H9 (cell line): Measurements from ENCODE around the gene EPHA2. TPM values are rescaled to one million over a fixed set of nuclear protein-coding genes. Genes with fewer than 3 reads are reported as not detected.
A peak's percentile ranks its signal among the peaks of the same experiment; 100 is the strongest.
"Not testable (repeated sequence)": the region's sequence is repeated elsewhere in the genome, so short reads cannot be mapped to it uniquely, and the experiment has no call there.

Source experiments
- DNase-seq: peaks from one replicate; pipeline ENCODE4 v3.0.0-alpha.2; 2017
- H2AFZ ChIP-seq: one replicate; pipeline ENCODE4 v1.6.1; 2013; ENCODE audit warnings: mild to moderate bottlenecking, low read length, control low read depth, moderate library complexity
- H2AK5ac ChIP-seq: 2 replicates; pipeline ENCODE4 v1.6.1; 2013; ENCODE audit warnings: low read length, control low read depth, mixed read lengths; ENCODE audit not compliant: insufficient read length
- H2BK120ac ChIP-seq: one replicate; pipeline ENCODE4 v1.6.1; 2013; ENCODE audit warnings: low read depth, mild to moderate bottlenecking, low read length, control low read depth, inconsistent platforms; ENCODE audit not compliant: poor library complexity, severe bottlenecking
- H2BK12ac ChIP-seq: 2 replicates; pipeline ENCODE4 v1.6.1; 2013; ENCODE audit warnings: low read length, control low read depth, mixed read lengths, low read depth; ENCODE audit not compliant: insufficient read length
- H2BK15ac ChIP-seq: 2 replicates; pipeline ENCODE4 v1.6.1; 2013; ENCODE audit warnings: low read depth, low read length, control low read depth
- H2BK20ac ChIP-seq: one replicate; pipeline ENCODE4 v1.6.1; 2013; ENCODE audit warnings: low read depth, mild to moderate bottlenecking, low read length, control low read depth, inconsistent platforms; ENCODE audit not compliant: poor library complexity, severe bottlenecking
- H2BK5ac ChIP-seq: 2 replicates; pipeline ENCODE4 v1.6.1; 2013; ENCODE audit warnings: low read length, control low read depth, mixed read lengths; ENCODE audit not compliant: insufficient read length
- H3K14ac ChIP-seq: 2 replicates; pipeline ENCODE4 v1.6.1; 2013; ENCODE audit warnings: low read length, control low read depth; ENCODE audit not compliant: insufficient read depth
- H3K18ac ChIP-seq: 2 replicates; pipeline ENCODE4 v1.6.1; 2013; ENCODE audit warnings: low read depth, mild to moderate bottlenecking, mixed read lengths, low read length, control low read depth; ENCODE audit not compliant: insufficient read length
- H3K23ac ChIP-seq: 2 replicates; pipeline ENCODE4 v1.6.1; 2013; ENCODE audit warnings: low read length, control low read depth, mixed read lengths, low read depth; ENCODE audit not compliant: insufficient read length
- H3K23me2 ChIP-seq: 2 replicates; pipeline ENCODE4 v1.6.1; 2013; ENCODE audit warnings: low read depth, mild to moderate bottlenecking, mixed read lengths, low read length, control low read depth; ENCODE audit not compliant: insufficient read length, poor library complexity, severe bottlenecking
- H3K27ac ChIP-seq: 2 replicates; pipeline ENCODE4 v1.5.1; 2013; ENCODE audit warnings: low read length, control low read depth, mixed read lengths, low read depth; ENCODE audit not compliant: insufficient read length
- H3K27me3 ChIP-seq: 2 replicates; pipeline ENCODE4 v1.6.1; 2013; ENCODE audit warnings: low read length, control low read depth, inconsistent platforms; ENCODE audit not compliant: insufficient read depth
- H3K4ac ChIP-seq: 2 replicates; pipeline ENCODE4 v1.6.1; 2013; ENCODE audit warnings: low read depth, mild to moderate bottlenecking, control low read depth, inconsistent platforms, low read length, moderate library complexity
- H3K4me1 ChIP-seq: 2 replicates; pipeline ENCODE4 v1.6.1; 2013; ENCODE audit warnings: low read length, control low read depth, inconsistent platforms; ENCODE audit not compliant: insufficient read depth
- H3K4me2 ChIP-seq: 2 replicates; pipeline ENCODE4 v1.6.1; 2013; ENCODE audit warnings: low read length, control low read depth, mixed read lengths; ENCODE audit not compliant: insufficient read length, insufficient read depth
- H3K56ac ChIP-seq: 2 replicates; pipeline ENCODE4 v1.6.1; 2013; ENCODE audit warnings: low read depth, mild to moderate bottlenecking, mixed read lengths, low read length, control low read depth; ENCODE audit not compliant: insufficient read length
- H3K79me1 ChIP-seq: 2 replicates; pipeline ENCODE4 v1.6.1; 2013; ENCODE audit warnings: low read depth, mild to moderate bottlenecking, moderate library complexity, low read length, control low read depth, inconsistent platforms; ENCODE audit not compliant: insufficient read depth, poor library complexity, severe bottlenecking
- H3K79me2 ChIP-seq: 2 replicates; pipeline ENCODE4 v1.6.1; 2013; ENCODE audit warnings: low read length, control low read depth, inconsistent platforms; ENCODE audit not compliant: insufficient read depth
- H3K9ac ChIP-seq: 2 replicates; pipeline ENCODE4 v1.6.1; 2013; ENCODE audit warnings: low read length, control low read depth, mixed read lengths; ENCODE audit not compliant: insufficient read length; ENCODE audit errors: extremely low read depth
- H3K9me3 ChIP-seq: one replicate; pipeline ENCODE4 v1.6.1; 2013; ENCODE audit warnings: low read depth, low read length, inconsistent platforms; ENCODE audit not compliant: control insufficient read depth
- H3T11ph ChIP-seq: one replicate; pipeline ENCODE4 v1.6.1; 2013; ENCODE audit warnings: mild to moderate bottlenecking, low read length, control low read depth, inconsistent platforms
- H4K20me1 ChIP-seq: one replicate; pipeline ENCODE4 v1.6.1; 2013; ENCODE audit not compliant: control insufficient read depth, insufficient read length, insufficient read depth
- H4K5ac ChIP-seq: 2 replicates; pipeline ENCODE4 v1.6.1; 2013; ENCODE audit warnings: low read depth, mild to moderate bottlenecking, mixed read lengths, low read length, control low read depth; ENCODE audit not compliant: insufficient read length
- H4K8ac ChIP-seq: replicated peaks from 2 replicates; pipeline ENCODE4 v1.6.1; 2013; ENCODE audit warnings: low read length, control low read depth, mixed read lengths, low read depth; ENCODE audit not compliant: insufficient read length
- H4K91ac ChIP-seq: 2 replicates; pipeline ENCODE4 v1.6.1; 2013; ENCODE audit warnings: low read depth, mild to moderate bottlenecking, moderate library complexity, mixed read lengths, low read length, control low read depth; ENCODE audit not compliant: insufficient read length
- H3K27ac Mint-ChIP-seq, 3 experiments: 2 replicates in 2 of 3; 3 replicates in 1 of 3; pipeline ENCODE4 v1.8.0; 2020 to 2021; ENCODE audit warnings: mixed read lengths in 3 of 3, mild to moderate bottlenecking in 1 of 3, moderate library complexity in 1 of 3
- H3K27me3 Mint-ChIP-seq: 2 replicates; pipeline ENCODE4 v1.8.0; 2021; ENCODE audit warnings: low read depth, mild to moderate bottlenecking, moderate library complexity, mixed read lengths
- H3K36me3 Mint-ChIP-seq, 3 experiments: 2 replicates in 2 of 3; 3 replicates in 1 of 3; pipeline ENCODE4 v1.8.0; 2020 to 2021; ENCODE audit warnings: low read depth in 3 of 3, mixed read lengths in 3 of 3; ENCODE audit not compliant: insufficient read depth in 1 of 3
- H3K4me1 Mint-ChIP-seq, 2 experiments: 2 replicates each; pipeline ENCODE4 v1.8.0; 2020; ENCODE audit warnings: mixed read lengths in 2 of 2
- H3K4me3 Mint-ChIP-seq, 2 experiments: 2 replicates in 1 of 2; 3 replicates in 1 of 2; pipeline ENCODE4 v1.8.0; 2020 to 2021; ENCODE audit warnings: mild to moderate bottlenecking in 2 of 2, mixed read lengths in 2 of 2, moderate library complexity in 1 of 2
- H3K9me3 Mint-ChIP-seq, 2 experiments: 2 replicates in 1 of 2; 3 replicates in 1 of 2; pipeline ENCODE4 v1.8.0; 2020; ENCODE audit warnings: mild to moderate bottlenecking in 2 of 2, mixed read lengths in 2 of 2, moderate library complexity in 1 of 2
- CTCF ChIP-seq: fragments of 200-600 bp; sonication (generic); conservative IDR thresholded peaks from 3 replicates; pipeline ENCODE4 v1.8.0; 2021; ENCODE audit warnings: antibody characterized with exemption, mild to moderate bottlenecking
- WGBS: extraction: QIAGEN DNeasy Blood & Tissue Kit; methylation state at CpG from one replicate; pipeline ENCODE4 v1.1.7; 2013; ENCODE audit warnings: missing lambda C conversion rate, low lambda C conversion rate, mixed read lengths; ENCODE audit not compliant: insufficient read length; ENCODE audit errors: extremely low coverage; 5-methylcytosine and 5-hydroxymethylcytosine counted together
- total RNA-seq: library from RNA; stranded (reverse); gene quantifications from 2 replicates; pipeline ENCODE4 v1.2.1, GENCODE V29; 2021

Gene EPHA2
- total RNA-seq, 1 experiment from 2014 or later = 33.1 TPM

GRCh38 chr1:16168622-16169360, 12.9 kb upstream of the EPHA2 start:
- H3K4me1 ChIP-seq = peaks cover 11% of the 10 kb centered on the region

GRCh38 chr1:16168144-16168495, 12.3 kb upstream of the EPHA2 start:
- H3K56ac ChIP-seq, H4K5ac ChIP-seq, H4K20me1 ChIP-seq, H2BK15ac ChIP-seq, H3K9ac ChIP-seq, H2BK20ac ChIP-seq, H3K18ac ChIP-seq, H3K36me3 Mint-ChIP-seq, H3K23me2 ChIP-seq, H3K27ac ChIP-seq, H2BK12ac ChIP-seq, H3K79me1 ChIP-seq, DNase-seq, H2AFZ ChIP-seq, H3K27ac Mint-ChIP-seq, H3K23ac ChIP-seq, H4K91ac ChIP-seq, H3K27me3 Mint-ChIP-seq, H3K9me3 Mint-ChIP-seq, H3K14ac ChIP-seq, H2BK120ac ChIP-seq, H3T11ph ChIP-seq, H3K4ac ChIP-seq, H4K8ac ChIP-seq, H2AK5ac ChIP-seq, H2BK5ac ChIP-seq, H3K79me2 ChIP-seq, H3K27me3 ChIP-seq, H3K9me3 ChIP-seq: not testable (repeated sequence)
- peak overlapping the region; percentile 48 for H3K4me2 ChIP-seq
- WGBS = no CpG with 5 or more reads among the region's 10 CpGs
- peaks cover 11% of the 10 kb centered on the region for H3K4me1 ChIP-seq
- Mint-ChIP-seq H3K4me1 (peaks cover 33 to 48% of the 10 kb centered on the region in 2 experiments), H3K4me3 (peak overlapping the region; percentile 47 to 79)

More at GRCh38 chr1:16168622-16169360, 12.9 kb upstream of the EPHA2 start:
- Histone ChIP-seq H3K23me2 (no peaks in the 10 kb centered on the region), H2BK12ac (no peak overlapping the region), H3T11ph (no peak overlapping the region), H3K27me3 (no peaks in the 10 kb centered on the region), H3K4ac (no peak overlapping the region), H2AFZ (no peak overlapping the region), H4K8ac (no peak overlapping the region), H4K5ac (no peak overlapping the region), H2BK5ac (no peak overlapping the region), H3K79me2 (no peaks in the 10 kb centered on the region), H4K91ac (no peak overlapping the region), H3K79me1 (no peaks in the 10 kb centered on the region), H3K18ac (no peak overlapping the region), H2BK120ac (no peak overlapping the region), H3K4me2 (peak overlapping the region; percentile 7), H3K9ac (no peak overlapping the region), H2AK5ac (no peak overlapping the region), H3K56ac (no peak overlapping the region), H2BK20ac (no peak overlapping the region), H3K27ac (no peak overlapping the region), H3K14ac (no peak overlapping the region; the same call in 1 of the 2 replicates), H3K23ac (no peak overlapping the region), H3K9me3 (no peaks in the 10 kb centered on the region), H2BK15ac (no peak overlapping the region), H4K20me1 (no peaks in the 10 kb centered on the region)
- TF ChIP-seq CTCF = no peak
- peak overlapping the region in 1 of 2 experiments; percentile 79; a peak in 2 of 5 replicates for H3K4me3 Mint-ChIP-seq
- H3K27me3 Mint-ChIP-seq = no peaks in the 10 kb centered on the region
- WGBS = no CpG with 5 or more reads among the region's 13 CpGs
- H3K4me1 Mint-ChIP-seq = peaks cover 36 to 48% of the 10 kb centered on the region in 2 experiments
- H3K9me3 Mint-ChIP-seq = no peaks in the 10 kb centered on the region
- no peak overlapping the region for H3K27ac Mint-ChIP-seq
- no peak for DNase-seq
- H3K36me3 Mint-ChIP-seq = no peaks in the 10 kb centered on the region
